ENCODE results near the gene PCSK6.

Gene PCSK6

DNA sequence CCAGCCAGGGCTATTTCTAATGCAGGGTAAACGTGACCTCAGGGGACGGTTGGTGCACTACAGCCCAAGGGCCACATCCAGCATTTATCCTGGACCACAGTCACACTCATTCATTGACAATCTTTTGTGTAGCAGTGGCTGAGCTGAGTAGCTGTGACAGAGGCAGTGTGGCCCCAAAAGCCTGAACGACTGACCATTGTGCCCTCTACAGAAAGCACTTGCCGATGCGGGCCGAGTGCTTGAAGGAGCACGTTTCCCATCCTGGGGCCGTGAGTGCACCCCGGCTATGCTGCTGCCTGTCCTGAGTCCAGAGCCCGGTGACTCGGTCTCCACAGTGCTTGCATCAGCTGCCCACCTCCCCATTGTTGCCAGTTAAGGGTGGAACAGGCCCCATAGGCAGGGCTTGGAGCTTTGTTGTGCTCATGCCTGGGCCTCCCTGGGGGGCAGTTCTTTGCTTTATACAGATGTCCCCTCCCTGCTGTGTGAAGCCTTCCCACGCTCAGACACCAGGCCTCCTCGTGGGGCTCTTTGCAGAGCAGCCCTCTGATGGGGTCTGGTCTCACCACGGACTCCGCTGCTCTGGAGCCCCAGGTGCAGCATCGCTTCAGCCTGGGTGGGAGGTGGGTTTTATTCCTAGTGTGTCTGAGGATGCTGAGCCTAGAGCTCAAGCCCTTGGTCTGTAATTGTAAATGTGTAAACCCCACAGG, 181.5 kb downstream of the PCSK6 start:
- no peaks in the 10 kb centered on the region for H3K9me2 ChIP-seq (replicated peaks; ENCODE audit: control insufficient read depth, low read length)
- H3K4me3 ChIP-seq (ENCODE audit: low read length), result no peak overlapping the region
- H3K79me2 ChIP-seq (ENCODE audit: control insufficient read depth, low read length), result no peaks in the 10 kb centered on the region
- TF ChIP-seq EZH2phosphoT487 (IDR thresholded peaks at IDR 0.05; ENCODE audit: borderline replicate concordance, low read length), result no peak
- TF ChIP-seq, protein P1, sequence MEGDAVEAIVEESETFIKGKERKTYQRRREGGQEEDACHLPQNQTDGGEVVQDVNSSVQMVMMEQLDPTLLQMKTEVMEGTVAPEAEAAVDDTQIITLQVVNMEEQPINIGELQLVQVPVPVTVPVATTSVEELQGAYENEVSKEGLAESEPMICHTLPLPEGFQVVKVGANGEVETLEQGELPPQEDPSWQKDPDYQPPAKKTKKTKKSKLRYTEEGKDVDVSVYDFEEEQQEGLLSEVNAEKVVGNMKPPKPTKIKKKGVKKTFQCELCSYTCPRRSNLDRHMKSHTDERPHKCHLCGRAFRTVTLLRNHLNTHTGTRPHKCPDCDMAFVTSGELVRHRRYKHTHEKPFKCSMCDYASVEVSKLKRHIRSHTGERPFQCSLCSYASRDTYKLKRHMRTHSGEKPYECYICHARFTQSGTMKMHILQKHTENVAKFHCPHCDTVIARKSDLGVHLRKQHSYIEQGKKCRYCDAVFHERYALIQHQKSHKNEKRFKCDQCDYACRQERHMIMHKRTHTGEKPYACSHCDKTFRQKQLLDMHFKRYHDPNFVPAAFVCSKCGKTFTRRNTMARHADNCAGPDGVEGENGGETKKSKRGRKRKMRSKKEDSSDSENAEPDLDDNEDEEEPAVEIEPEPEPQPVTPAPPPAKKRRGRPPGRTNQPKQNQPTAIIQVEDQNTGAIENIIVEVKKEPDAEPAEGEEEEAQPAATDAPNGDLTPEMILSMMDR (IDR thresholded peaks at IDR 0.05; ENCODE audit: low read depth, low read length, poor library complexity, severe bottlenecking), result no peak
- H3K4me2 ChIP-seq (ENCODE audit: low read length), result no peak overlapping the region
- H3K4me1 ChIP-seq (ENCODE audit: control insufficient read depth, low read length), result no peaks in the 10 kb centered on the region
- no peak overlapping the region for H3K27ac ChIP-seq (ENCODE audit: low read depth, low read length)
- no peaks in the 10 kb centered on the region for H4K20me1 ChIP-seq (ENCODE audit: control insufficient read depth, insufficient read depth, low read depth, low read length)
- no peaks in the 10 kb centered on the region for H3K27me3 ChIP-seq (ENCODE audit: control insufficient read depth, low read length)
- H3K36me3 ChIP-seq (ENCODE audit: control insufficient read depth, low read length), result no peaks in the 10 kb centered on the region
- no peaks in the 10 kb centered on the region for H3K9me3 ChIP-seq (ENCODE audit: control insufficient read depth, insufficient read depth, low read length)
- H3F3A ChIP-seq (ENCODE audit: control insufficient read depth, insufficient read depth), result no peaks in the 10 kb centered on the region

DNA sequence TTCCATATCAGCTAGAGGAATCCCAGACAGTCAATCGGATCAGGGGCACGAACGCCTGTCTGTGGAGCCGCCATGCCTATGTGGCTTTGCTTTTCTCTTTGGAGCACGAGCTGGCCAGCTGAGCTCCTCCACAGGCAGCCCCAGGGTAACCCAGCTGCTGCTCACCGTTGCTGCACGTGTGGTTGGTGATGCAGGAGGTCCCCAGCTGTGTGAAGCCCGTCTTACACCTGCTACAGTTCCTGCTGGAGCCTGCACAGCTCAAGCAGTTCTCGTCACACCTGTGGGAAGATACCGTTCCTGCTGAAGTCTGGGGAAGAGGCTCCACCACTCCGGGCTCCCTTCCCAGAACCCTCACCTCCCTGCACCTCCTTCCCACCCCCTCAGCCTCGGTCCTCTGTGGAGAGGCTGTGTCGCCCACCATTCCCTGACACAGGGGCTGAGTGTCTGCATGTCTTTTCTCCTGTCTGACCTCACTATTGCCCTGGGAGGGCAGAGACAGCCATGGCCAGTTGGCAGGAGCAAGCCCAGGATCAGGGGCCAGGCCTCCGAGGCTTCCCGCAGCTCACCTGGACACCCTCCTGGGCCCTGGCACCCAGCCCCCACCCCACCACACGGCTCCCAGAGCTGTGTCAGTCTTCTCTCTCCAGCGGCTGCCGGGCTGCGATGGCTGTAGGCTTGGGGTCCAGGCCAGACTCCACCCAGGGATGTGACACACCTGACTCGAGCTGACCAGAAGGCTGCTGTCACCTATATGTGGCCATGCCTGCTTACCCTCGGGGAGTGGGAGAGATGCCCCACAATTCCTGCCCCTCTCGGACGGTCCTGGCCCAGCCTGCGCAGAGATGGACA, 182.2 kb downstream of the PCSK6 start:
- Histone ChIP-seq H4K20me1 (ENCODE audit: control insufficient read depth, insufficient read depth, low read depth, low read length) (no peaks in the 10 kb centered on the region), H3F3A (ENCODE audit: control insufficient read depth, insufficient read depth) (no peaks in the 10 kb centered on the region), H3K27me3 (ENCODE audit: control insufficient read depth, low read length) (no peaks in the 10 kb centered on the region), H3K9me3 (ENCODE audit: control insufficient read depth, insufficient read depth, low read length) (no peaks in the 10 kb centered on the region), H3K27ac (ENCODE audit: low read depth, low read length) (no peak overlapping the region), H3K9me2 (replicated peaks; ENCODE audit: control insufficient read depth, low read length) (no peaks in the 10 kb centered on the region), H3K36me3 (ENCODE audit: control insufficient read depth, low read length) (no peaks in the 10 kb centered on the region), H3K4me1 (ENCODE audit: control insufficient read depth, low read length) (no peaks in the 10 kb centered on the region), H3K4me3 (ENCODE audit: low read length) (no peak overlapping the region), H3K79me2 (ENCODE audit: control insufficient read depth, low read length) (no peaks in the 10 kb centered on the region), H3K4me2 (ENCODE audit: low read length) (no peak overlapping the region)
- TF ChIP-seq, protein P1 (IDR thresholded peaks at IDR 0.05; ENCODE audit: low read depth, low read length, poor library complexity, severe bottlenecking), result no peak
- no peak for TF ChIP-seq EZH2phosphoT487 (IDR thresholded peaks at IDR 0.05; ENCODE audit: borderline replicate concordance, low read length)

DNA sequence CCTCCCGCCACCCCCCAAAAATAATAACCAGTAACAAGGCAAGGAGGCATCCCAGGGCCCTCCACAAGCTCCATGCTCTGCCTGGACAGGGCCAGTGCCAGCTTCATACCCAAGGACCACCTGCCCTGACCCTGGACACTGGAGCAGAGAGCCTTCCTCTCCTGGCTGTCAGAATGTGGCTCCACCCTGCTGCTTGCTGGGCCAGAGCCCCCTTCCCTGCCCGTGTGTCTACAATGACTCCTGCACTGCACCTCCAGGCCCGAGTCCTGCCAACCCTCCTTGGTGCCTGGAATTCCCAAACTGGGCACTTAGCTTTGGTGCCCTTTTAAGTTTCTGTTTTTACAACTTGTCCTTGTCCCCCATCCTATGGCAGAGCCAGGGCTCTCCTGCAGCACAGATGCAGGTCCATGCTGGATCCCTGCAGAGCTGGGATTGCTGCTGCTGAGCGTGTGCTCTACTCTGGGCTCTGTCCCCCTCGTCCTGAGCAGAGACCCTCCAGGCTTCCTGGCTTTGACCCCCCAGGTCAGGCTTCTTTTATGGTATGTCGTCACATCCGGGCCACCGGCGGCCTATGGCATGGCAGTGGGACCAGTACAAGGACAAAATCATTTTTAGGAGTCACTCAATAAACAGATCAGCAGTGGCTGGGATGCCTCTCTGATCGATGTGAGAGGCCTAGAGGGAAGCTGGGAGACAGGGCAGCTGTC, 183.0 kb downstream of the PCSK6 start:
- Histone ChIP-seq H3F3A (ENCODE audit: control insufficient read depth, insufficient read depth) (no peaks in the 10 kb centered on the region), H3K27me3 (ENCODE audit: control insufficient read depth, low read length) (no peaks in the 10 kb centered on the region), H3K4me1 (ENCODE audit: control insufficient read depth, low read length) (no peaks in the 10 kb centered on the region), H3K79me2 (ENCODE audit: control insufficient read depth, low read length) (no peaks in the 10 kb centered on the region), H3K4me2 (ENCODE audit: low read length) (no peak overlapping the region), H3K9me3 (ENCODE audit: control insufficient read depth, insufficient read depth, low read length) (no peaks in the 10 kb centered on the region), H3K4me3 (ENCODE audit: low read length) (no peak overlapping the region), H4K20me1 (ENCODE audit: control insufficient read depth, insufficient read depth, low read depth, low read length) (no peaks in the 10 kb centered on the region), H3K27ac (ENCODE audit: low read depth, low read length) (no peak overlapping the region), H3K9me2 (replicated peaks; ENCODE audit: control insufficient read depth, low read length) (no peaks in the 10 kb centered on the region), H3K36me3 (ENCODE audit: control insufficient read depth, low read length) (no peaks in the 10 kb centered on the region)
- TF ChIP-seq EZH2phosphoT487 (IDR thresholded peaks at IDR 0.05; ENCODE audit: borderline replicate concordance, low read length), result no peak
